Stimulated activated CD4-positive, alpha-beta T cell treated with anti-CD3 and anti-CD28 coated beads, Interleukin-4, amount 100 ng/mL, for 24 hours (primary cell): ENCODE data around the gene POU2AF2.
"Not testable (repeated sequence)": the region's sequence is repeated elsewhere in the genome, so short reads cannot be mapped to it uniquely, and the experiment has no call there.

Experiments used
- DNase-seq: peaks from one replicate; pipeline ENCODE4 v3.0.0-alpha.2; 2020

The POU2AF2 gene

GRCh38 chr11:111305162-111305802, 59.8 kb downstream of the POU2AF2 start:
- no peak for DNase-seq

- DNase-seq, result no peak
These were observed 60.4 kb downstream of the POU2AF2 start for GRCh38 chr11:111305876-111306275.

DNA sequence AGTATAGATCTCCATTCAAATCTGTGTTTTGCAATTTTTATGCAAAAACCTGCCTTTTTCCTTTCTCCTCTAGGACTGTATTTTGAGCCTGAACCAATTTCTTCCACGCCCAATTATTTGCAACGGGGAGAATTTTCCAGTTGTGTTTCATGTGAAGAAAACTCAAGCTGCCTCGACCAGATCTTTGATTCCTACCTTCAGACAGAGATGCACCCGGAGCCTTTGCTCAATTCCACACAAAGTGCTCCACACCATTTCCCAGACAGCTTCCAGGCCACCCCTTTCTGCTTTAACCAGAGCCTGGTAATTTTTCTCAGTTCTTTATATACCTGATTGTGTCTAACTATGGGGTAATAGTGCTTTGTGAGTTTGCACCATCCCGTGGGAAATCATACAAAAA, 60.8 kb downstream of the POU2AF2 start:
- DNase-seq, result no peak

DNA sequence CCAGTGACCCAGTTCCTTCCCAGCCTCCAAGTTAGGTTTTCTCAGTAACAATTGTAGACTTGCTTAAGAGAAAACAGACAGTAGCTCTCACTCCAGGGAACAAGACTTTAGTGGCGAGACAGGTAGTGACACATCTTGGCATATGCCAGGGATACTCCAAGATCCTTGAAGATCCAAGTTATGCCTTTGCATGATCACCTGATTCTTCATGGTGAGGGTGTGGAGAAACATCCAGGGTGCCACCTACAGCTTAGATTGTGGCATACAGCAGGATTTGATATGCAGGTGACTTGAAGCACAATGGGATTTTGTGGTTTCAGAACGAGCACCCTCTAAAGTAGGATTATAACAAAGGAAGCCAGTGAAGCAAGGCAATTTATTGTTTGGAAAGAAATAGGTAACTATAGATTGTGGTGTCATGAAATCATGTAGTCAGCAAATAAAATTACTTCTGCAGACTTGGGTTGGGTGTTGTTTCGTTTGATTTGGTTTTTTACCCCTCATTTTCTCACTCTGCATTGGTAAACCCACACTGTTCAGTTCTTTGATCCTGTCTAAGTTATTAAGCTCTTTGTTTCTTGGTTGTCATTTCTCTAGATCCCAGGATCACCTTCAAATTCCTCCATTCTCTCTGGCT, 62.1 kb downstream of the POU2AF2 start:
- no peak for DNase-seq

DNA sequence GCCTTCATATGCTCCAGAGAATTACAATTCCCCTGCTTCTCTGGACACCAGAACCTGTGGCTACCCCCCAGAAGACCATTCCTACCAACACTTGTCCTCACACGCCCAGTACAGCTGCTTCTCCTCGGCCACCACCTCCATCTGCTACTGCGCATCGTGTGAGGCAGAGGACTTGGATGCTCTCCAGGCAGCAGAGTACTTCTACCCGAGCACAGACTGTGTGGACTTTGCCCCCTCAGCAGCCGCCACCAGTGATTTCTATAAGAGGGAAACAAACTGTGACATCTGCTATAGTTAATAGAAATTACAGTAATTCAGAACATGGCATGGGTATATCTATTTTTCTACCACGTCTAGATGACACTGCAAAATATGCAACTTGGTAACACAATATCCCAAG, 62.6 kb downstream of the POU2AF2 start:
- DNase-seq, result no peak

GRCh38 chr11:111309215-111309915, 63.8 kb downstream of the POU2AF2 start:
- DNase-seq, result no peak

- DNase-seq, result no peak
These were observed 64.6 kb downstream of the POU2AF2 start for GRCh38 chr11:111310088-111310487.

DNA sequence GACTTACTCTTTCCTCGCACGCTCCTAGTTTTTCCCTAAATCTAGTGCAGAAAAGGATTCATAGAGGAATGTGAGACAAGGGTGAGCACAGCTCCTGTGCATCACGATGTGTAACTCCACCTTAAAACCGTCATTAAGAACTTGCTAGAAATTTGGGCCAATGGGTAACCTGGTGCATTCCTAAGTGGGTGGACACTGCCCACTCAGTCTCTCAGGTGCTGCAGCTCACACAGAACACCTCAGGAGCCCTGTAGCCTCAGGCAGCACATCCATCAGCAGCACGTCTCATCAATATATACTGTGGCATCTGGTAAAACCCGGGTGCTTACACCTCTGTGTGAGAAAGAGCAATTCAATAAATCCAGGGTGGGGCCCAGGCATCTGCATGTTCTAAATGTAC, 65.2 kb downstream of the POU2AF2 start:
- no peak for DNase-seq

GRCh38 chr11:111312076-111312475, 66.6 kb downstream of the POU2AF2 start:
- DNase-seq, result no peak

DNA sequence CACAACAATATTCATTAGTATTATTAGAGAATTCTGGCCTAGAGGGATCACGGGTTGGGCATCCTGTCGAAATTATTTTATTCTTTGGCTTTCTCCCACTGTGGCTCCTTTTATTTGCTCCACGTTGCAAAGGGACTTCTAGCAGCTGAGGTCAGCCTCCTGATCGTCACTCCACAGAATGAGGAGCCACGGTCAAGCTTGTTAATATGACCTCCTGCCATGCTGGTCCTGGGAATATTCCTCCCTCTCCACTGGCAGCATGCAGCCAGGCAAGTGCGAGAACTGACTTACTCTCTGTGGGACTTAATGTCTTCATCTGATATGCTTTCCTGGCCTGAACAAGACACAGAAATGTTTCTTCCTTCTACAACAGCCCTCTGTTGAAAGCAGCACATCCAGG, 73.8 kb downstream of the POU2AF2 start:
- no peak for DNase-seq

DNA sequence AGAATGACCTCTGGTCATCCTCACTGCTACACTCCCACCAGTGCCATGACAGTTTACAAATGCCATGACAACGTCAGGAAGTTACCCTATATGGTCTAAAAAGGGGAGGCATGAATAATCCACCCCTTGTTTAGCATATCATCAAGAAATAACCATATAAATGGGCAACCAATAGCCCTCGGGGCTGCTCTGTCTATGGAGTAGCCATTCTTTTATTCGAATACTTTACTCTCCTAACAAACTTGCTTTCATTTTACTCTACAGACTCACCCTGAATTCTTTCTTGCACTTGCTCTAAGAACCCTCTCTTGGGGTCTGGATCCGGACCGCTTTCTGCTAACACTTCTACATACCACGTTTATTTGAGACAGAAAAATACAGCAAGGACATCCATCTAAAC, 74.7 kb downstream of the POU2AF2 start:
- DNase-seq, result not testable (repeated sequence)

DNA sequence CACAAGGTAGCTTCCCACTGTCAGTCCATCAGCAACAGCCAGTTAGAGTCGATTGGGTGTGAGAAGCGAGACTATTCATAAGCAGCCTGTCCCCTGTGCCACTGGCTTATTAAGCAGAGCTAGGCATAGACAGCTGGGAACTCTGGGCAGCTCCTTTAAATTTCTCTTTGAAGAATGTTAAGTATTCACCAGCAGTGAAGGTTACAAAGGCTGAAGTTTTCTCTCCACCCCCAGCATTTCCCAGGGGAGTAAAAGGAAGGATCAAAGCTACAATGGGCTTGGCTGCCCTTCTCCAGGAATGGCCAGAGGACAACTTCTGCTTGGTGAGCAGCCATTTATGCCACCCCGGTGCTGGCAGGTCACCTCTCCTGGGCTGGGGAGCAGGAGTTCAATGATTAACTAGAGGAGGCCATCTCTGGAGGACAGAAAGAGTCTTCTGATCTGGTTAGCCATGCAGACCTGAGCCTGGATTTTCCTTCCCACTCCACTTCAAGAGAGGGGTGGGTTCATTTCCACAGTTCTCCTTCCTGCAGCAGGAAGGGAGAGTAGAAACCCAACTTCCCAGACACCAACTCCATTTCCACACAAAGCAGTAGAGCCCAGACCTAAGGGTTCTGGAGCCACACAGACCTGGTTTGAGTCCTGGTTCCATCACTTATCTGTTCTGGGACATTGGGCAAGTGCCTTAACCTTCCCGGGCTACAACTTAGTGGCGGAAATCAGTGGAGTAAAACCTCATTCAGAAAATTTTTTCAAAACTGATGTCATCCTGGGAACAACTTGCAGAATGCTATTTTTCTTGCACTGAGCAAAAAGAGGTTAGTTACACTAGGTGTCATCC, 75.4 kb downstream of the POU2AF2 start:
- DNase-seq, result no peak

- no peak for DNase-seq
These were observed 77.0 kb downstream of the POU2AF2 start for GRCh38 chr11:111322534-111322933.

GRCh38 chr11:111324277-111324720, 78.8 kb downstream of the POU2AF2 start:
- no peak for DNase-seq

DNA sequence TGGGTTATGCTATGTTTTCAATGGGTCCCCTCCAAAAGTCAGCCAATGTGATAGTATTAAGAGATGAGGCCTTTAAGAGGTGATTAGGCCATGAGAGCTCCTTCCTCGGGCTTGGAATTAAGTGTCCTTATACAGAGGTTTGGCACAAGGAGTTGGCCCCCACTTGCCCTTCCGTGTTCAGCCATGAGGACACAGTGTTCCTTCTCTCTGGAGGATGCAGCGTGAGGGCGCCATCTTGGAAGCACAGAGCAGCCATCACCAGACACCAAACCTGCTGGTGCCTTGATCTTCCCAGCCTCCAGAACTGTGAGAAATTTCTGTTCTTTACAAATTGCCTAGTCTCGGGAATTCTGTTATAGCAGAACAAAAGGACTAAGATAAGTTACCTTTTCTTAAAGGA, 79.7 kb downstream of the POU2AF2 start:
- no peak for DNase-seq

DNA sequence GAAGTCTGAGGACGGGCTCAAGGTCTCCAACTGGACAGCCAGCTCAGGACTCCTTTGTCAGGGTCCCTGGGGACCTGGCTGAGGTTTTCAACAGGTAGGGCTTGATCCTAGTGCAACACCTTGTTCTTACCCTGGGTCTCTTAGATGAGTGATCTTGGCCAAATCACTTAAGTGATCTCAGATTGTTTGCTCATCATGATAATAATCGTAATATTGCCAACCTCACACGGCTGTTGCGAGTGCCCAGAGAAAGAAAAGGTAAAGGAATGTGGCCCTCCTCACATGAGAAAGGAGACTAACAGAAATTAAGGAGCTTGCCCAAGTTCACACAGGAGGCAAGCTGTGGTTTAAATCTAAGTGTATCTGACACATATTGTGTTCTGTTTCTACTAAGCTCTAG, 81.3 kb downstream of the POU2AF2 start:
- no peak for DNase-seq

DNA sequence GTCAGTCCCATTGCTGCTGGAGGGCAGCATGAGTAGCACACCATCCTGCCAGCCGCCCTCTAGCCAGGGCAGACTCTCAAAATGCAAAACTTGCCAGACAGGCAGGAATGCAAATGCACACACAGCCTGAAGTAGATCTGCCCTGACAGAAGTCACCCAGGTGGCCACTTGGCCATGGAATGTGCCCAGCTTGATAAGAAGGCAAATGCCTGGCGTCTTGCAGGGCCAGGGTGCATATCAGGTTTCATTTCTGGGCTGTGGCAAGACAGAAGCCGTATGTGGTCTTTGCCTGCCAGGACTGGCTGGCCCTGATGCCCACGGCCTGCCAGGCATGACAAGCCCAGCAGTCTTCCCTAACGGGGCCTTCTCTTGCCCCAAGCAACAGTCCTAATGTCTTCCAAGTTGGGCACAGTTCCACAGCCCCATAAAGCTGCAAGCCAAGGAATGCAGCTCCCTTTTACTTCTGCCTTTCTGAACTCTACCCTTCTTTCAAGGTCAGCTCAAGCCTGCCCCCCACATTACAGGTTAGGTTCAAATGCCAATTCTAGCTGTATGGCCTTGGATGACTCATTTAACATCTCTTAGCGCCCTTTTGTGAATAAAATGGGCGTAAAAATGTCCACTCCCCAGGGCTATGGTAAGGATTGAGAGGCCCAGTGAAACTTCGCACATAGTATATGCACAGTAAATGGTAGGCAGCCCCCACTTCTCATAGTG, 82.5 kb downstream of the POU2AF2 start:
- no peak for DNase-seq

DNA sequence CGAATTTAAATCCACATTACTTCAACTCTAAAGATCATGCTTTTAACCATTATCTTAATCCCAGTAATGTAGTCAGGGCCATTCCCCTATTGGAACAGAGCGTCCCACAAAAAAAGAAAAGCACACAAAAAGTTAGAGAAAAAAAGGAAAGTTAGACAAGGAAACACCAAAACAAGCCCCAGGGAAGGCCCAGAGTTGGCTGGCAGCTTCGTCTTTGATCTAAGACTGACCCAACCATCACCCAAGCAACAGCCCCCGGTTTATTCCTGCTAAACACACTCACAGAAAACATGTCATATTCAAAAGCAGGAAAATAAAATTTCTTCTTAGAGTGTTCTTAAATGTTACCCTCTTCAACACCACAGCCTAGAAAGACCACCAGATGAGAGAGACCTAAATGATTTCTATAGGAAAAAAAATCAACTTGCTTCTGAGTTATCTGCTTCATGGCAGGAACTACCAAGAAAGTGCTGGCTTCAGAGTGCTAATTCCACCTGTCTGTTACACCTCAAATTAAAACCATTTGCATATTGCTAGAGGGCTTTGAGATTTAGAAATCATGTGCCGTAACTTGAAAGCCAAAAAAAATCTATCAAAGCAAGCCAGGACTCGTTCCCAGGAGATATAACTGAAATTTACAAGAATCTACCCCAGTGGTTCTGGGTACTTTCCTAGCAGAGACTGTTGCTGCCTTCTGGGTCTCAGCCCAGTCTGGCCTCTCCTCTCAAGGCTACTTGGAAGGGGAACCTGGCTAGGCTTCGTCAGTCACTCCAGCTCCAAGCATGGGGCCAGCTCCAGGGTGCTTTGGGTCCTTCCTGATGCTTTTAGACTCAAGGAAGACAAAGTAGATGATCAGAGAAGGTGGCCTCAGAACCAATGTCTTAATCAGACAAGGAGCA, 84.0 kb downstream of the POU2AF2 start:
- DNase-seq, result no peak

GRCh38 chr11:111330234-111330893, 84.8 kb downstream of the POU2AF2 start:
- DNase-seq, result no peak

DNA sequence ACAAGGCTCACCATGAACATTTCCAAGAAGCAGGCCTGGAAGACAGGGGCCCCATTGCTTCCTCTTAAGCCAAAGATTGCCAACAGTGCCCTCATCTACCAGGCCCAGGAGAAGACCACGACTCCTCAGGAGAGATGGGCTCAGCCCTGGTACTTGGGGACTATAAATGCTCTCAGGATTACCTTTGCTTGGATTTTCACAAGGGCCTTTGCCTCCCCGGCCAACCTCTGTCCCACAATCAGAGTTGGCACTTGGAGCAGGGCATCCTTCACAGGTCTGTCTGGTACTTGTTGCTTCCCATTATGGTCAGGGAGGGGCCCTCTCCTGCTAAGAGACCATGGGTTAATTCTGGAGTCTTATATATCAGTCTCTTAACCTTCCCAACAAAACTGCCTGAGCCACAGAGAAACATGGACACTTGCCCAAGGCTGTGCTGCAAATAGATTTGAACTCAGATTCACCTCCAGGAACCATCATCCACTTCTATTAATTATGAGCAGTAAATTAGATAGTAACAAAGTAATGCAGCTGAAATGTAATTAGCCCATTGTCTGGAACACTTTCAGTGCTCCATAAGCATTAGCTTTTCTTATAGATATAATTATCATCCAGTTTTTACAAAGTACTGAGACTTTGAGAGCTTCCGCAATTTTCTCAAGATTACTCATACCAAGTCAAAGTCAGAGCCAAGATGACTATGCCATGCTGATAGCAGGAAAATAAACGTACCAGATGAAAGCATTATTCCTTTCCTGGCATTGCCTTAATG, 86.4 kb downstream of the POU2AF2 start:
- no peak for DNase-seq
